GM12892 (cell line): Measurements from ENCODE around the gene DNAH14. TPM values are rescaled to one million over a fixed set of nuclear protein-coding genes. Genes with fewer than 3 reads are reported as not detected.
"Not testable (repeated sequence)": the region's sequence is repeated elsewhere in the genome, so short reads cannot be mapped to it uniquely, and the experiment has no call there.

ENCODE experiments used
- DNase-seq: peaks from one replicate; pipeline ENCODE4 v3.0.0; 2011; ENCODE audit not compliant: insufficient read length
- FAIRE-seq: peaks from 2 replicates; lab custom pipeline; 2011; peaks lifted over from hg19 to GRCh38; lab: Jason Lieb, UNC
- POLR2A ChIP-seq: IDR thresholded peaks from 2 replicates; pipeline ENCODE4 v1.6.1; 2011; ENCODE audit warnings: low read depth, low read length, control low read depth
- POLR2AphosphoS5 ChIP-seq: IDR thresholded peaks from 2 replicates; pipeline ENCODE4 v1.6.1; 2011; ENCODE audit warnings: low read depth, low read length, control low read depth
- TAF1 ChIP-seq: IDR thresholded peaks from 2 replicates; pipeline ENCODE4 v1.6.1; 2011; ENCODE audit warnings: low read depth, mild to moderate bottlenecking, control low read depth, low read length, borderline replicate concordance
- polyA plus RNA-seq: library from polyadenylated mRNA; unstranded; fragments of >200 nt; gene quantifications from one replicate; pipeline ENCODE4 v1.2.1, GENCODE V29; 2012; ENCODE audit warnings: missing spikeins, inconsistent platforms; ENCODE audit not compliant: missing spikeins

DNAH14 gene
- 0.76 TPM for polyA plus RNA-seq

GRCh38 chr1:224929335-224930237 is at the start of gene DNAH14:
TSS of gene DNAH14 (plus strand) at chr1:224929675. CDS start at chr1:224952703, 23,028 bp downstream.
- TF ChIP-seq TAF1 (no peak), POLR2A (no peak), POLR2AphosphoS5 (no peak)
- peak; percentile 12 for DNase-seq
- no peak for FAIRE-seq

- TF ChIP-seq TAF1 = no peak
- no peak for TF ChIP-seq POLR2AphosphoS5
- TF ChIP-seq POLR2A = no peak
- FAIRE-seq = no peak
- DNase-seq = no peak
Observed at GRCh38 chr1:224880593-224881307, 48.7 kb upstream of the DNAH14 start.

GRCh38 chr1:224881308-224881692 is 48.2 kb upstream of the DNAH14 start:
- not testable (repeated sequence) for FAIRE-seq, DNase-seq

GRCh38 chr1:224881762-224882211 is 47.7 kb upstream of the DNAH14 start:
- no peak for FAIRE-seq
- no peak for TF ChIP-seq POLR2A
- no peak for TF ChIP-seq TAF1
- TF ChIP-seq POLR2AphosphoS5 = no peak

GRCh38 chr1:224882264-224882663 is 47.2 kb upstream of the DNAH14 start:
- DNase-seq (no peak), FAIRE-seq (no peak)
- no peak for TF ChIP-seq TAF1
- TF ChIP-seq POLR2A = no peak
- no peak for TF ChIP-seq POLR2AphosphoS5

More at GRCh38 chr1:224881762-224882211, 47.7 kb upstream of the DNAH14 start:
- DNase-seq = no peak

GRCh38 chr1:224883091-224883490 is 46.4 kb upstream of the DNAH14 start:
- no peak for TF ChIP-seq POLR2AphosphoS5
- TF ChIP-seq TAF1 = no peak
- no peak for TF ChIP-seq POLR2A
- no peak for FAIRE-seq
- DNase-seq = no peak

- DNase-seq = no peak
- TF ChIP-seq POLR2A = no peak
- no peak for TF ChIP-seq TAF1
- no peak for TF ChIP-seq POLR2AphosphoS5
- FAIRE-seq = no peak
Observed at GRCh38 chr1:224884361-224884801, 45.1 kb upstream of the DNAH14 start.

GRCh38 chr1:224885376-224885775 is 44.1 kb upstream of the DNAH14 start:
- DNase-seq, FAIRE-seq: not testable (repeated sequence)

GRCh38 chr1:224894915-224895314 is 34.6 kb upstream of the DNAH14 start:
- no peak for FAIRE-seq
- DNase-seq = no peak
- TF ChIP-seq POLR2A = no peak
- TF ChIP-seq TAF1 = no peak
- no peak for TF ChIP-seq POLR2AphosphoS5

- FAIRE-seq = no peak
- DNase-seq = no peak
- TF ChIP-seq POLR2A = no peak
- no peak for TF ChIP-seq POLR2AphosphoS5
- no peak for TF ChIP-seq TAF1
Observed at GRCh38 chr1:224896130-224896781, 33.2 kb upstream of the DNAH14 start.
